Stimulated activated effector memory CD8-positive, alpha-beta T cell treated with anti-CD3 and anti-CD28 coated beads, Interleukin-12 subunit alpha, Interleukin-12 subunit beta, amount 100 ng/mL, for 72 hours (primary cell): Measurements from ENCODE around the gene PUDP.
"Not testable (repeated sequence)": the region's sequence is repeated elsewhere in the genome, so short reads cannot be mapped to it uniquely, and the experiment has no call there.

Experiments
- ATAC-seq: fragments of 150-1000 bp; cut with Tn5 transposase; 2 replicates; pipeline ENCODE4 v1.10.0; 2021
- DNase-seq, 2 donors: peaks; one replicate each; pipeline ENCODE4 v3.0.0; 2021 to 2022; ENCODE audit warnings: low spot score in 2 of 2
- H3K27ac Mint-ChIP-seq: one replicate; pipeline ENCODE4 v1.8.0; 2022; ENCODE audit warnings: mild to moderate bottlenecking, mixed read lengths
- H3K36me3 Mint-ChIP-seq: one replicate; pipeline ENCODE4 v1.8.0; 2022; ENCODE audit warnings: mild to moderate bottlenecking, mixed read lengths
- H3K4me1 Mint-ChIP-seq: one replicate; pipeline ENCODE4 v1.8.0; 2022; ENCODE audit warnings: mixed read lengths
- H3K4me3 Mint-ChIP-seq: one replicate; pipeline ENCODE4 v1.8.0; 2022; ENCODE audit warnings: mild to moderate bottlenecking, mixed read lengths
- H3K9me3 Mint-ChIP-seq: one replicate; pipeline ENCODE4 v1.8.0; 2022; ENCODE audit warnings: mixed read lengths

PUDP gene

GRCh38 chrX:7059214-7059838, 88.6 kb downstream of the PUDP start:
- peak; percentile 79 for ATAC-seq
- Mint-ChIP-seq H3K36me3 (peaks cover 6% of the 10 kb centered on the region), H3K27ac (no peak overlapping the region), H3K4me3 (no peak overlapping the region), H3K9me3 (no peaks in the 10 kb centered on the region), H3K4me1 (peaks cover 10% of the 10 kb centered on the region)
- no peak for DNase-seq

GRCh38 chrX:7055386-7056137, 92.4 kb downstream of the PUDP start:
- Mint-ChIP-seq H3K4me1 (peaks cover 4% of the 10 kb centered on the region), H3K4me3 (no peak overlapping the region), H3K27ac (no peak overlapping the region), H3K9me3 (no peaks in the 10 kb centered on the region), H3K36me3 (peaks cover 6% of the 10 kb centered on the region)
- DNase-seq (no peak), ATAC-seq (no peak)

GRCh38 chrX:7054219-7055216, 93.4 kb downstream of the PUDP start:
- no peak for DNase-seq
- Mint-ChIP-seq H3K9me3 (no peaks in the 10 kb centered on the region), H3K4me3 (no peak overlapping the region), H3K36me3 (peaks cover 6% of the 10 kb centered on the region), H3K27ac (no peak overlapping the region), H3K4me1 (peaks cover 4% of the 10 kb centered on the region)
- no peak for ATAC-seq

GRCh38 chrX:7052541-7052940, 95.4 kb downstream of the PUDP start:
- Mint-ChIP-seq H3K36me3 (peaks cover 6% of the 10 kb centered on the region), H3K4me3 (no peak overlapping the region), H3K27ac (no peak overlapping the region), H3K4me1 (peaks cover 4% of the 10 kb centered on the region), H3K9me3 (no peaks in the 10 kb centered on the region)
- ATAC-seq (no peak), DNase-seq (no peak)

GRCh38 chrX:7050271-7050670, 97.7 kb downstream of the PUDP start:
- no peaks in the 10 kb centered on the region for H3K4me1 Mint-ChIP-seq
- no peaks in the 10 kb centered on the region for H3K9me3 Mint-ChIP-seq
- DNase-seq (no peak), ATAC-seq (no peak)
- no peaks in the 10 kb centered on the region for H3K36me3 Mint-ChIP-seq
- no peak overlapping the region for H3K4me3 Mint-ChIP-seq
- H3K27ac Mint-ChIP-seq: no peak overlapping the region

GRCh38 chrX:7047951-7048350, 100.0 kb downstream of the PUDP start:
- no peak overlapping the region for H3K27ac Mint-ChIP-seq
- no peaks in the 10 kb centered on the region for H3K9me3 Mint-ChIP-seq
- H3K4me1 Mint-ChIP-seq: no peaks in the 10 kb centered on the region
- H3K4me3 Mint-ChIP-seq: no peak overlapping the region
- no peak for DNase-seq
- H3K36me3 Mint-ChIP-seq: no peaks in the 10 kb centered on the region
- no peak for ATAC-seq

GRCh38 chrX:7045238-7045955, 102.6 kb downstream of the PUDP start:
- DNase-seq (no peak), ATAC-seq (no peak)
- Mint-ChIP-seq H3K4me1 (no peaks in the 10 kb centered on the region), H3K27ac (no peak overlapping the region), H3K4me3 (no peak overlapping the region), H3K9me3 (no peaks in the 10 kb centered on the region), H3K36me3 (peaks cover 6% of the 10 kb centered on the region)

- ATAC-seq, H3K27ac Mint-ChIP-seq, H3K36me3 Mint-ChIP-seq, H3K9me3 Mint-ChIP-seq, H3K4me1 Mint-ChIP-seq, DNase-seq, H3K4me3 Mint-ChIP-seq: not testable (repeated sequence)
These were observed 104.0 kb downstream of the PUDP start for GRCh38 chrX:7043796-7044433.

- Mint-ChIP-seq H3K27ac (no peak overlapping the region), H3K9me3 (no peaks in the 10 kb centered on the region), H3K36me3 (no peaks in the 10 kb centered on the region), H3K4me1 (no peaks in the 10 kb centered on the region), H3K4me3 (no peak overlapping the region)
- no peak for DNase-seq
- no peak for ATAC-seq
These were observed 119.7 kb downstream of the PUDP start for GRCh38 chrX:7028246-7028645.

- Mint-ChIP-seq H3K27ac (no peak overlapping the region), H3K4me3 (no peak overlapping the region), H3K36me3 (no peaks in the 10 kb centered on the region), H3K9me3 (no peaks in the 10 kb centered on the region), H3K4me1 (no peaks in the 10 kb centered on the region)
- ATAC-seq (no peak), DNase-seq (no peak)
These were observed 120.9 kb downstream of the PUDP start for GRCh38 chrX:7027071-7027470.

GRCh38 chrX:7026365-7026764, 121.6 kb downstream of the PUDP start:
- not testable (repeated sequence) for H3K9me3 Mint-ChIP-seq, H3K4me3 Mint-ChIP-seq, H3K4me1 Mint-ChIP-seq, DNase-seq, H3K36me3 Mint-ChIP-seq, ATAC-seq, H3K27ac Mint-ChIP-seq

GRCh38 chrX:7025471-7025870, 122.5 kb downstream of the PUDP start:
- Mint-ChIP-seq H3K4me3 (no peak overlapping the region), H3K9me3 (no peaks in the 10 kb centered on the region), H3K27ac (no peak overlapping the region), H3K4me1 (no peaks in the 10 kb centered on the region), H3K36me3 (no peaks in the 10 kb centered on the region)
- DNase-seq (no peak), ATAC-seq (no peak)

GRCh38 chrX:7024850-7025249, 123.1 kb downstream of the PUDP start:
- Mint-ChIP-seq H3K9me3 (no peaks in the 10 kb centered on the region), H3K4me1 (no peaks in the 10 kb centered on the region), H3K27ac (no peak overlapping the region), H3K4me3 (no peak overlapping the region), H3K36me3 (no peaks in the 10 kb centered on the region)
- ATAC-seq: no peak
- DNase-seq: no peak

- H3K36me3 Mint-ChIP-seq, DNase-seq, H3K9me3 Mint-ChIP-seq, H3K4me1 Mint-ChIP-seq, H3K27ac Mint-ChIP-seq, H3K4me3 Mint-ChIP-seq, ATAC-seq: not testable (repeated sequence)
These were observed 125.0 kb downstream of the PUDP start for GRCh38 chrX:7022996-7023395.
